HUES48 (cell line): Measurements from ENCODE around the gene ALB.
"Not testable (repeated sequence)": the region's sequence is repeated elsewhere in the genome, so short reads cannot be mapped to it uniquely, and the experiment has no call there.

Source experiments
- H3K27ac ChIP-seq: one replicate; pipeline ENCODE4 v1.7.0; 2013; ENCODE audit warnings: low read depth, low read length, inconsistent platforms
- H3K27me3 ChIP-seq: 2 replicates; pipeline ENCODE4 v1.6.1; 2013; ENCODE audit warnings: mild to moderate bottlenecking, low read length; ENCODE audit not compliant: control insufficient read depth, insufficient read depth
- H3K36me3 ChIP-seq: 2 replicates; pipeline ENCODE4 v1.6.1; 2013; ENCODE audit warnings: low read length; ENCODE audit not compliant: control insufficient read depth, insufficient read depth
- H3K4me1 ChIP-seq: 2 replicates; pipeline ENCODE4 v1.6.1; 2013; ENCODE audit warnings: mild to moderate bottlenecking, low read length; ENCODE audit not compliant: control insufficient read depth, insufficient read depth
- H3K4me3 ChIP-seq: 2 replicates; pipeline ENCODE4 v1.5.1; 2013; ENCODE audit warnings: mild to moderate bottlenecking, low read depth, low read length
- H3K9ac ChIP-seq: 2 replicates; pipeline ENCODE4 v1.6.1; 2013; ENCODE audit warnings: mild to moderate bottlenecking, low read depth, low read length, moderate library complexity
- H3K9me3 ChIP-seq: 2 replicates; pipeline ENCODE4 v1.6.1; 2013; ENCODE audit warnings: low read length; ENCODE audit not compliant: control insufficient read depth, insufficient read depth

Gene ALB

DNA sequence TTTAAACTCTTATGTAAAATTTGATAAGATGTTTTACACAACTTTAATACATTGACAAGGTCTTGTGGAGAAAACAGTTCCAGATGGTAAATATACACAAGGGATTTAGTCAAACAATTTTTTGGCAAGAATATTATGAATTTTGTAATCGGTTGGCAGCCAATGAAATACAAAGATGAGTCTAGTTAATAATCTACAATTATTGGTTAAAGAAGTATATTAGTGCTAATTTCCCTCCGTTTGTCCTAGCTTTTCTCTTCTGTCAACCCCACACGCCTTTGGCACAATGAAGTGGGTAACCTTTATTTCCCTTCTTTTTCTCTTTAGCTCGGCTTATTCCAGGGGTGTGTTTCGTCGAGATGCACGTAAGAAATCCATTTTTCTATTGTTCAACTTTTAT is at the start of gene ALB:
ALB (plus strand) TSS at position 246 of the 400 bp plus-strand sequence; CDS start at position 287, 41 bp downstream.
- Histone ChIP-seq H3K27me3 (no peaks in the 10 kb centered on the region), H3K36me3 (no peaks in the 10 kb centered on the region), H3K9ac (no peak within 1 kb of the TSS), H3K4me1 (peaks cover 15% of the 10 kb centered on the region), H3K27ac (no peak within 1 kb of the TSS), H3K4me3 (no peak within 1 kb of the TSS), H3K9me3 (no peaks in the 10 kb centered on the region)

DNA sequence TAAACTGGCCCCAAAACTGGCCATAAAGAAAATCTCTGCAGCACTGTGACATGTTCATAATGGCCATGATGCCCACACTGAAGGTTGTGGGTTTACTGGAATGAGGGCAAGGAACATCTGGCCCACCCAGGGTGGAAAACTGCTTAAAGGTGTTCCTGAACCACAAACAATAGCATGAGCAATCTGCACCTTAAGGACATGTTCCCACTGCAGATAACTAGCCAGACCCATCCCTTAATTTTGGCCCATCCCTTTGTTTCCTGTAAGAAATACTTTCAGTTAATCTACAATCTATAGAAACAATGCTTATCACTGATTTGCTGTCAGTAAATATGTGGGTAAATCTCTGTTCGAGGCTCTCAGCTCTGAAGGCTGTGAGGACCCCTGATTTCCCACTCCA is 46.9 kb upstream of the ALB start:
- not testable (repeated sequence) for H3K4me1 ChIP-seq, H3K9ac ChIP-seq

DNA sequence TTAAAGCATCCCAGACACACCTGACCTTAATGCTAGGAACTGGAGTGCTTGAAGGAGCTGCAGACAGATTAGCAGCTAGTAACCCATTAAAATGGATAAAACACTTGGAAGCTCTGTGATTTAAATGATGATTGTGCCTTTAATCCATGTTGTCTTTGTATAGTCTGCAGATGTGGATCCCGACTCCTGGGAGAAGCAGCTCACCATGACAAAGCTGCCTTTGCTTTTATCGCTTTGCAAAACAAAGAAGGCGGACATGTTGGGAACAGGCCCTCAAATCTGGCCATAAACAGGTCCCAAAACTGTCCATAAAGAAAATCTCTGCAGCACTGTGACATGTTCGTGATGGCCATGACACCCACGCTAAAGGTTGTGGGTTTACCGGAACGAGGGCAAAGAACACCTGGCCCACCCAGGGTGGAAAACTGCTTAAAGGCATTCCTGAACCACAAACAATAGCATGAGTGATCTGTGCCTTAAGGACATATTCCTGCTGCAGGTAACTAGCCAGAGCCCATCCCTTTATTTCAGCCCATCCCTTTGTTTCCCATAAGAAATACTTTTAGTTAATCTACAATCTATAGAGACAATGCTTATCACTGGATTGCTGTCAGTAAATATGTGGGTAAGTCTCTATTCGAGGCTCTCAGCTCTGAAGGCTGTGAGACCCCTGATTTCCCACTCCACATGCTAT is 34.4 kb upstream of the ALB start:
- peak overlapping the region; percentile 51 for H3K27ac ChIP-seq
- H3K36me3 ChIP-seq, result not testable (repeated sequence)

More for the DNA sequence above, 46.9 kb upstream of the ALB start:
- H3K27me3 ChIP-seq, H3K36me3 ChIP-seq, H3K27ac ChIP-seq, H3K4me3 ChIP-seq: not testable (repeated sequence)
- H3K9me3 ChIP-seq, result peaks cover 30% of the 10 kb centered on the region

GRCh38 chr4:73375328-73375741 is 28.8 kb upstream of the ALB start:
- Histone ChIP-seq H3K27me3 (no peaks in the 10 kb centered on the region), H3K4me3 (no peak overlapping the region), H3K36me3 (no peaks in the 10 kb centered on the region), H3K9me3 (peaks cover 7% of the 10 kb centered on the region), H3K27ac (no peak overlapping the region), H3K4me1 (peaks cover 15% of the 10 kb centered on the region), H3K9ac (no peak overlapping the region)

More for the DNA sequence above, 34.4 kb upstream of the ALB start:
- H3K9me3 ChIP-seq, result peaks cover 29% of the 10 kb centered on the region
- not testable (repeated sequence) for H3K4me3 ChIP-seq, H3K4me1 ChIP-seq, H3K9ac ChIP-seq, H3K27me3 ChIP-seq

DNA sequence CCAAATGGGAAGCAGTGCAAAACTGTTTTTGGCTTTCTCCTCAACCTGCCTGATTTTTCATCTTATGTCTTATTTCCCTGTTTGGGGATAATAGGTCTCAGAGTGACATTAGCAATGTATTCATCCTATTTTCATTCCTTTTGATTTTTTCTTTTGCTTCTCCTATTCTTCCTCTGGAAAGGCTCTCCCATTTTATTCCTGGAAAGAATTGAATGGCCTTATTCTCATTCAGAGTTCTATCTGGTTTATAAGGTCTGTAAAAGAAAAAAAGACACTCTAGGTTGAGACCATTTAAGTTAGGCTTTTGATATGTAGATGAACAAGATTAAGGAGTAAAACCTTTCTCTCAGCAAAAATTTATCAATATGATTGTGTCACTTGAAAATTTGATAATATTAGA is 27.8 kb upstream of the ALB start:
- Histone ChIP-seq H3K27ac (no peak overlapping the region), H3K9ac (no peak overlapping the region), H3K4me3 (no peak overlapping the region), H3K36me3 (no peaks in the 10 kb centered on the region), H3K27me3 (no peaks in the 10 kb centered on the region), H3K9me3 (no peaks in the 10 kb centered on the region), H3K4me1 (peaks cover 15% of the 10 kb centered on the region)

DNA sequence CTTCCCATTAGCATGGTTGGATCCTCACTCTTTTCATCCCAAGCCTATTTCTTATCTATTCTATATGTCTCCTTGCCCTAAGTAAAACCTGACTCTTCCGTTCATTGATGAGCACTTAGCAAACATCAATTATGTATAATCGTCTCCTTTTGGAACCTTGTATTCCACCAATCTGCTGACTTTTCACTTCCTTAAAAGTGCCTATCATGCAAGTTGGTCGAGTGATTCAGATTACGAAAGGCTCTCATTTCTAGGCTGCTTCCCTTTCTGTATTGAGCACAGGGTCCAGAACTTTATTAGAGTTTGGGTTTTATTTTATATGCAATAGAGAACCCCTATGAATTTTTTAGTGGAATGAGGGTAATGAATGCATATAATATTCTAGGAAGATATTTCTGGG is 27.1 kb upstream of the ALB start:
- Histone ChIP-seq H3K4me1 (peaks cover 15% of the 10 kb centered on the region), H3K27me3 (no peaks in the 10 kb centered on the region), H3K9ac (no peak overlapping the region), H3K36me3 (no peaks in the 10 kb centered on the region), H3K27ac (no peak overlapping the region), H3K9me3 (no peaks in the 10 kb centered on the region), H3K4me3 (no peak overlapping the region)

DNA sequence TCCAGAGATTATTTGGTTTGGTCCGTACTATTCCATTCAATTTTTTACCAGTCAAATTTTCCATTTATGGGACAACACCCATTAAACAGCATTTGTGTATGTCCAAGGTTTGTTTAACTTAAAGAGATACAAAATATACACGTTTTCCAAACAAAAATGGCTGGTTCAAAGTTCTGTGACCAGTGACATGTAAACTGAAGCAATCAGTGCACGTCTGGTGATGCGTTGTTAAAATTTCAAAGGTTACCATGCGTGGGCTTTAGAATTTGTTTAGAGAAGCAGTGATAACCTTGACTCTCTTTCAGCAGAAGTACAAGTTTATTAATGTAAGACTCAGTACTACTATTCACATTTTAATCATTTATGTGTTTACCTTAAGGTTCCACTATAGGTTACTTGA is 25.2 kb upstream of the ALB start:
- H3K27me3 ChIP-seq, result no peaks in the 10 kb centered on the region
- H3K4me1 ChIP-seq, result peaks cover 15% of the 10 kb centered on the region
- H3K9ac ChIP-seq, result no peak overlapping the region
- H3K36me3 ChIP-seq, result no peaks in the 10 kb centered on the region
- no peaks in the 10 kb centered on the region for H3K9me3 ChIP-seq
- no peak overlapping the region for H3K4me3 ChIP-seq
- no peak overlapping the region for H3K27ac ChIP-seq

- Histone ChIP-seq H3K4me1 (peaks cover 15% of the 10 kb centered on the region), H3K9me3 (no peaks in the 10 kb centered on the region), H3K27me3 (no peaks in the 10 kb centered on the region), H3K36me3 (no peaks in the 10 kb centered on the region), H3K27ac (no peak overlapping the region), H3K9ac (no peak overlapping the region), H3K4me3 (no peak overlapping the region)
These were observed 24.1 kb upstream of the ALB start for GRCh38 chr4:73379946-73380345.

GRCh38 chr4:73381214-73381613 is 22.9 kb upstream of the ALB start:
- no peak overlapping the region for H3K27ac ChIP-seq
- H3K4me3 ChIP-seq, result no peak overlapping the region
- no peak overlapping the region for H3K9ac ChIP-seq
- peaks cover 6% of the 10 kb centered on the region for H3K4me1 ChIP-seq
- no peaks in the 10 kb centered on the region for H3K9me3 ChIP-seq
- H3K36me3 ChIP-seq, result no peaks in the 10 kb centered on the region
- no peaks in the 10 kb centered on the region for H3K27me3 ChIP-seq

GRCh38 chr4:73383452-73383851 is 20.6 kb upstream of the ALB start:
- Histone ChIP-seq H3K9me3 (no peaks in the 10 kb centered on the region), H3K4me3 (no peak overlapping the region)

GRCh38 chr4:73387552-73387951 is 16.5 kb upstream of the ALB start:
- no peaks in the 10 kb centered on the region for H3K9me3 ChIP-seq
- H3K4me3 ChIP-seq, result no peak overlapping the region
- no peaks in the 10 kb centered on the region for H3K27me3 ChIP-seq
- no peak overlapping the region for H3K27ac ChIP-seq
- H3K9ac ChIP-seq, result no peak overlapping the region
- H3K36me3 ChIP-seq, result no peaks in the 10 kb centered on the region
- H3K4me1 ChIP-seq, result no peaks in the 10 kb centered on the region

More at GRCh38 chr4:73383452-73383851, 20.6 kb upstream of the ALB start:
- Histone ChIP-seq H3K27ac (no peak overlapping the region), H3K9ac (no peak overlapping the region), H3K36me3 (no peaks in the 10 kb centered on the region), H3K4me1 (no peaks in the 10 kb centered on the region), H3K27me3 (no peaks in the 10 kb centered on the region)
